Measurements from ENCODE around the gene SLC27A3. TPM values are rescaled to one million over a fixed set of nuclear protein-coding genes. Genes with fewer than 3 reads are reported as not detected.

The SLC27A3 gene
- total and polyA plus RNA-seq, 9 of the 15 experiments (the other 6 are each of a cell fraction or from before 2014, with no cell fraction given): 0.57 to 5.2 (median 2.8) TPM

DNA sequence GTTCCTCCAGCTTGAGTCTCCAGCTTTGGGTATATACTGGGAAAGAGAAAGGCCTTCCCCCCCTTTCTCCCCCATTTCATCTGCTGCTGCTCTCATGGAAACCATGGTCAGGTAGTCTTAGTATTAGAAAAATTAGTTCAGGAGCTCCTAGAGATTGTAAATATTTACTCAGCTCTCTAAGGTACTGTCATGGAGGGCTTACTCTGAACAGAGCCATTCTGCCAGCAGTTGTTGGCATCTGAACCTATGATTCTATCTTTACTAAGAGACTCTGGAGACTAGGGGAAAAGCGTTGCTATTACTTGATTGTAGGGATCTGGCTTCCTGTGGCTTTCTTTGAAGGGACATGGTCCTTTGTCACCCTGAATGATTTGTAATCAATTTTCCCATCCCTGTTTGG, 41.2 kb upstream of the SLC27A3 start:
- POLR2A ChIA-PET: interaction anchor here (1.0 to 1.3 kb wide), 3 partner anchors 9 to 14 kb away, joined by 3 to 6 read pairs (median 3); no protein-coding TSS in a partner anchor
- H3K79me2 ChIP-seq (ENCODE audit: control insufficient read depth, insufficient read depth, low read length): peaks cover 5% of the 10 kb centered on the region
- in situ Hi-C loops (cut with MboI) (no loop called here), intact Hi-C loops (cut with micrococcal nuclease) (no loop called here)
- no peak for TF ChIP-seq SMAD3 (CRISPR knock-in tag; conservative IDR thresholded peaks at IDR 0.05)
- H4K20me1 ChIP-seq (replicated peaks; ENCODE audit: control insufficient read depth, insufficient read depth, low read length): no peaks in the 10 kb centered on the region
- no peak overlapping the region for H3K4me2 ChIP-seq (ENCODE audit: insufficient read depth, low read length)
- CTCF ChIA-PET (ENCODE audit: low intra/inter-chr PET ratio): no interaction called here
- H3K27ac ChIP-seq (ENCODE audit: extremely low read depth, low read depth, low read length): no peak overlapping the region
- ATAC-seq (no peak), FAIRE-seq (no peak), DNase-seq (ENCODE audit: extremely low read depth in 1 of 4, low spot score in 3 of 4) (no peak)
- no peak overlapping the region for H3K9ac ChIP-seq (ENCODE audit: insufficient read depth in 1 of 2, low read depth in 2 of 2, low read length in 2 of 2)
- no peaks in the 10 kb centered on the region for H3K9me1 ChIP-seq (ENCODE audit: control insufficient read depth, insufficient read depth, low read length)
- no peaks in the 10 kb centered on the region; the same call in 1 of the 3 replicates for H3K36me3 ChIP-seq (ENCODE audit: control insufficient read depth, insufficient read depth, low read length)
- no peak overlapping the region for H2AFZ ChIP-seq (ENCODE audit: low read depth, low read length)
- peaks cover 3 to 5% of the 10 kb centered on the region in 2 experiments; a peak in 2 of 5 replicates for H3K4me1 ChIP-seq (replicated peaks in 1 of 2; ENCODE audit: control insufficient read depth in 2 of 2, insufficient read depth in 2 of 2, low read length in 2 of 2)
- H3K27me3 ChIP-seq (ENCODE audit: control insufficient read depth in 2 of 2, insufficient read depth in 2 of 2, low read length in 2 of 2): no peaks in the 10 kb centered on the region
- no peak overlapping the region for H3K4me3 ChIP-seq
- H3K9me3 ChIP-seq (replicated peaks; ENCODE audit: control insufficient read depth, insufficient read depth, low read depth, low read length): no peaks in the 10 kb centered on the region
- WGBS (ENCODE audit: insufficient coverage, low coverage, missing lambda C conversion rate): 42% methylated on average over 1 of the region's 1 CpG
- no TSS peak for BruUV-seq (replicated peaks)

DNA sequence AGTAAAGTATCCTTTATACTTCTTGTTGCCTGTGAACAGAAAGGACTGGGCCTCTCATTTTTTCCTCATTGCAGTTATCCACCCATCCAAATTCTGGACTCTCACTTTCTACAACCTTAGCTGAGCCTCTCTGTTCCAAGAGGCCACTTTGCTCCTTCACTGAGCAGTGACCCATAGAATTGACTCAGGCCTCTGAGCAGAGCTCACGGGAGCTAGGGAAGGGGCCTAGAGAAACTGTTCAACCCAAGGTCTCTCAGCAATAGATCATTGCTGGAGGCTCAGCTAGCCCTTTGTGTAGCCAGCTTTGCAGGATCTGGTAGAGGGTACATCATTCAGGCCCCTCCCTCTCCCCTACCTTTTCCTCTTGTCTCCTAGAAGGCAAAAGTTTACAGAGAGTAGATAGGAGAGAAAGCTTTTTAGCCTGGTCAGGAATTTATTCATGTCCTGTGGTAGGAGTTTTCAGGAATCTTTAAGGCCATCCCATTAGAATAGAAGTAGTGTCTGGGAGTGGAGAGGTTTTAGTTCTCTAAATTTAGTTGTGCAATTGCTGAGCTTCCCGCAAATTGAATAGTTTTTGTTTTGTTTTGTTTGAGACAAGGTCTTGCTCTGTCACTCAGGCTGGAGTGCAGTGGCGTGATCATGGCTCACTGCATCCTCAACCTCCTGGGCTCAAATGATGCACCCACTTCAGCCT, 40.7 kb upstream of the SLC27A3 start:
- no peaks in the 10 kb centered on the region for H3K9me3 ChIP-seq (replicated peaks; ENCODE audit: control insufficient read depth, insufficient read depth, low read depth, low read length)
- H3K4me2 ChIP-seq (ENCODE audit: insufficient read depth, low read length): no peak overlapping the region
- no peak overlapping the region for H3K27ac ChIP-seq (ENCODE audit: extremely low read depth, low read depth, low read length)
- no peak for DNase-seq (ENCODE audit: extremely low read depth in 1 of 4, low spot score in 3 of 4)
- CTCF ChIA-PET (ENCODE audit: low intra/inter-chr PET ratio): no interaction called here
- no peak overlapping the region for H3K9ac ChIP-seq (ENCODE audit: insufficient read depth in 1 of 2, low read depth in 2 of 2, low read length in 2 of 2)
- in situ Hi-C loops (cut with MboI) (no loop called here), intact Hi-C loops (cut with micrococcal nuclease) (no loop called here)
- H3K36me3 ChIP-seq (ENCODE audit: control insufficient read depth, insufficient read depth, low read length): no peaks in the 10 kb centered on the region; the same call in 1 of the 3 replicates
- H4K20me1 ChIP-seq (replicated peaks; ENCODE audit: control insufficient read depth, insufficient read depth, low read length): no peaks in the 10 kb centered on the region
- no peaks in the 10 kb centered on the region for H3K27me3 ChIP-seq (ENCODE audit: control insufficient read depth in 2 of 2, insufficient read depth in 2 of 2, low read length in 2 of 2)
- 79% methylated on average over 3 of the region's 3 CpGs for WGBS (ENCODE audit: insufficient coverage, low coverage, missing lambda C conversion rate)
- no peak for FAIRE-seq
- ATAC-seq: no peak
- no peaks in the 10 kb centered on the region for H3K79me2 ChIP-seq (ENCODE audit: control insufficient read depth, insufficient read depth, low read length)
- no peaks in the 10 kb centered on the region for H3K9me1 ChIP-seq (ENCODE audit: control insufficient read depth, insufficient read depth, low read length)
- no TSS peak for BruUV-seq (replicated peaks)
- no peak overlapping the region for H3K4me3 ChIP-seq
- POLR2A ChIA-PET: interaction anchor here (1.0 to 1.3 kb wide), 4 partner anchors 9 to 17 kb away, joined by 3 to 6 read pairs (median 4); no protein-coding TSS in a partner anchor
- H3K4me1 ChIP-seq (replicated peaks in 1 of 2; ENCODE audit: control insufficient read depth in 2 of 2, insufficient read depth in 2 of 2, low read length in 2 of 2): peaks cover 0 to 2% of the 10 kb centered on the region in 2 experiments; a peak in 1 of 5 replicates
- H2AFZ ChIP-seq (ENCODE audit: low read depth, low read length): no peak overlapping the region
- TF ChIP-seq, protein P1, sequence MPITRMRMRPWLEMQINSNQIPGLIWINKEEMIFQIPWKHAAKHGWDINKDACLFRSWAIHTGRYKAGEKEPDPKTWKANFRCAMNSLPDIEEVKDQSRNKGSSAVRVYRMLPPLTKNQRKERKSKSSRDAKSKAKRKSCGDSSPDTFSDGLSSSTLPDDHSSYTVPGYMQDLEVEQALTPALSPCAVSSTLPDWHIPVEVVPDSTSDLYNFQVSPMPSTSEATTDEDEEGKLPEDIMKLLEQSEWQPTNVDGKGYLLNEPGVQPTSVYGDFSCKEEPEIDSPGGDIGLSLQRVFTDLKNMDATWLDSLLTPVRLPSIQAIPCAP (CRISPR knock-in tag; IDR thresholded peaks at IDR 0.05; ENCODE audit: borderline replicate concordance): no peak
- TF ChIP-seq, protein P2, sequence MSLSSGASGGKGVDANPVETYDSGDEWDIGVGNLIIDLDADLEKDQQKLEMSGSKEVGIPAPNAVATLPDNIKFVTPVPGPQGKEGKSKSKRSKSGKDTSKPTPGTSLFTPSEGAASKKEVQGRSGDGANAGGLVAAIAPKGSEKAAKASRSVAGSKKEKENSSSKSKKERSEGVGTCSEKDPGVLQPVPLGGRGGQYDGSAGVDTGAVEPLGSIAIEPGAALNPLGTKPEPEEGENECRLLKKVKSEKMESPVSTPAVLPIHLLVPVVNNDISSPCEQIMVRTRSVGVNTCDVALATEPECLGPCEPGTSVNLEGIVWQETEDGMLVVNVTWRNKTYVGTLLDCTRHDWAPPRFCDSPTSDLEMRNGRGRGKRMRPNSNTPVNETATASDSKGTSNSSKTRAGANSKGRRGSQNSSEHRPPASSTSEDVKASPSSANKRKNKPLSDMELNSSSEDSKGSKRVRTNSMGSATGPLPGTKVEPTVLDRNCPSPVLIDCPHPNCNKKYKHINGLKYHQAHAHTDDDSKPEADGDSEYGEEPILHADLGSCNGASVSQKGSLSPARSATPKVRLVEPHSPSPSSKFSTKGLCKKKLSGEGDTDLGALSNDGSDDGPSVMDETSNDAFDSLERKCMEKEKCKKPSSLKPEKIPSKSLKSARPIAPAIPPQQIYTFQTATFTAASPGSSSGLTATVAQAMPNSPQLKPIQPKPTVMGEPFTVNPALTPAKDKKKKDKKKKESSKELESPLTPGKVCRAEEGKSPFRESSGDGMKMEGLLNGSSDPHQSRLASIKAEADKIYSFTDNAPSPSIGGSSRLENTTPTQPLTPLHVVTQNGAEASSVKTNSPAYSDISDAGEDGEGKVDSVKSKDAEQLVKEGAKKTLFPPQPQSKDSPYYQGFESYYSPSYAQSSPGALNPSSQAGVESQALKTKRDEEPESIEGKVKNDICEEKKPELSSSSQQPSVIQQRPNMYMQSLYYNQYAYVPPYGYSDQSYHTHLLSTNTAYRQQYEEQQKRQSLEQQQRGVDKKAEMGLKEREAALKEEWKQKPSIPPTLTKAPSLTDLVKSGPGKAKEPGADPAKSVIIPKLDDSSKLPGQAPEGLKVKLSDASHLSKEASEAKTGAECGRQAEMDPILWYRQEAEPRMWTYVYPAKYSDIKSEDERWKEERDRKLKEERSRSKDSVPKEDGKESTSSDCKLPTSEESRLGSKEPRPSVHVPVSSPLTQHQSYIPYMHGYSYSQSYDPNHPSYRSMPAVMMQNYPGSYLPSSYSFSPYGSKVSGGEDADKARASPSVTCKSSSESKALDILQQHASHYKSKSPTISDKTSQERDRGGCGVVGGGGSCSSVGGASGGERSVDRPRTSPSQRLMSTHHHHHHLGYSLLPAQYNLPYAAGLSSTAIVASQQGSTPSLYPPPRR (CRISPR knock-in tag; IDR thresholded peaks at IDR 0.05; ENCODE audit: borderline replicate concordance): no peak
- no peak for TF ChIP-seq ZNF239 (CRISPR knock-in tag; IDR thresholded peaks at IDR 0.05)
- no peak for TF ChIP-seq KLF13 (tag; IDR thresholded peaks at IDR 0.05; ENCODE audit: borderline replicate concordance, low read depth)
- TF ChIP-seq, protein P3, sequence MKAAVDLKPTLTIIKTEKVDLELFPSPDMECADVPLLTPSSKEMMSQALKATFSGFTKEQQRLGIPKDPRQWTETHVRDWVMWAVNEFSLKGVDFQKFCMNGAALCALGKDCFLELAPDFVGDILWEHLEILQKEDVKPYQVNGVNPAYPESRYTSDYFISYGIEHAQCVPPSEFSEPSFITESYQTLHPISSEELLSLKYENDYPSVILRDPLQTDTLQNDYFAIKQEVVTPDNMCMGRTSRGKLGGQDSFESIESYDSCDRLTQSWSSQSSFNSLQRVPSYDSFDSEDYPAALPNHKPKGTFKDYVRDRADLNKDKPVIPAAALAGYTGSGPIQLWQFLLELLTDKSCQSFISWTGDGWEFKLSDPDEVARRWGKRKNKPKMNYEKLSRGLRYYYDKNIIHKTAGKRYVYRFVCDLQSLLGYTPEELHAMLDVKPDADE (conservative IDR thresholded peaks at IDR 0.05; ENCODE audit: control insufficient read depth, low read depth, low read length): no peak
- TF ChIP-seq PURB (CRISPR knock-in tag; IDR thresholded peaks at IDR 0.05; ENCODE audit: low read depth): no peak

Measured in K562 (cell line).